CD14-positive monocyte (primary cell): ENCODE measurements around the gene CYP2W1. TPM values are rescaled to one million over a fixed set of nuclear protein-coding genes. Genes with fewer than 3 reads are reported as not detected.
"Not testable (repeated sequence)": the region's sequence is repeated elsewhere in the genome, so short reads cannot be mapped to it uniquely, and the experiment has no call there.

Experiments
- DNase-seq, 3 donors: peaks; one replicate each; pipeline ENCODE4 v3.0.0-alpha.2; 2011 to 2022
- H2AFZ ChIP-seq: 2 replicates; pipeline ENCODE4 v1.6.0; 2012; ENCODE audit warnings: mild to moderate bottlenecking, low read depth, low read length, inconsistent platforms; ENCODE audit not compliant: insufficient read depth, poor library complexity, severe bottlenecking
- H3K27ac ChIP-seq, 2 donors: 1 replicate in 1 of 2; 2 replicates in 1 of 2; pipeline ENCODE4 v1.5.1; 2012 to 2013; ENCODE audit warnings: low read length in 2 of 2, control low read depth in 1 of 2, inconsistent platforms in 1 of 2, low read depth in 1 of 2, mild to moderate bottlenecking in 1 of 2
- H3K27me3 ChIP-seq, 2 donors: one replicate each; pipeline versions ENCODE4 v1.6.0 to v1.6.1; 2011 to 2013; ENCODE audit warnings: low read length in 2 of 2; ENCODE audit not compliant: control insufficient read depth in 2 of 2, insufficient read depth in 2 of 2
- H3K36me3 ChIP-seq, 2 donors: replicated peaks in 1 of 2; 1 replicate in 1 of 2; 2 replicates in 1 of 2; pipeline versions ENCODE4 v1.5.1 to v1.6.1; 2012 to 2013; ENCODE audit warnings: low read length in 2 of 2, control low read depth in 1 of 2, inconsistent platforms in 1 of 2, mild to moderate bottlenecking in 1 of 2; ENCODE audit not compliant: insufficient read depth in 2 of 2, control insufficient read depth in 1 of 2
- H3K4me1 ChIP-seq, 2 donors: 1 replicate in 1 of 2; 2 replicates in 1 of 2; pipeline versions ENCODE4 v1.5.1 to v1.6.1; 2012 to 2013; ENCODE audit warnings: low read length in 2 of 2, control low read depth in 1 of 2, inconsistent platforms in 1 of 2, mild to moderate bottlenecking in 1 of 2, moderate library complexity in 1 of 2; ENCODE audit not compliant: insufficient read depth in 2 of 2, control insufficient read depth in 1 of 2
- H3K4me2 ChIP-seq: replicated peaks from 2 replicates; pipeline ENCODE3; 2012; ENCODE audit warnings: low read length, moderate library complexity, mild to moderate bottlenecking; ENCODE audit not compliant: poor library complexity, severe bottlenecking; ENCODE audit errors: extremely low read depth
- H3K4me3 ChIP-seq, 3 experiments: fragments of 200-600 bp in 1 of 3; sonication (generic) in 1 of 3; replicated peaks in 1 of 3; 1 replicate in 2 of 3; 2 replicates in 1 of 3; pipeline ENCODE4 v1.5.1; 2011 to 2013; ENCODE audit warnings: low read length in 3 of 3, mild to moderate bottlenecking in 3 of 3, control low read depth in 2 of 3, low read depth in 2 of 3, inconsistent platforms in 1 of 3, moderate library complexity in 1 of 3
- H3K79me2 ChIP-seq: 2 replicates; pipeline ENCODE4 v1.6.0; 2012; ENCODE audit warnings: mild to moderate bottlenecking, control low read depth, inconsistent platforms, low read length, moderate library complexity; ENCODE audit not compliant: insufficient read depth
- H3K9ac ChIP-seq: 2 replicates; pipeline ENCODE4 v1.6.0; 2017; ENCODE audit warnings: low read length, mild to moderate bottlenecking; ENCODE audit not compliant: insufficient read depth, poor library complexity, severe bottlenecking
- H3K9me3 ChIP-seq, 2 donors: replicated peaks in 1 of 2; 1 replicate in 1 of 2; 2 replicates in 1 of 2; pipeline versions ENCODE4 v1.5.1 to v1.6.1; 2012 to 2013; ENCODE audit warnings: low read length in 2 of 2, control low read depth in 1 of 2; ENCODE audit not compliant: control insufficient read depth in 1 of 2, insufficient read depth in 1 of 2
- H4K20me1 ChIP-seq: 2 replicates; pipeline ENCODE4 v1.6.0; 2012; ENCODE audit warnings: mild to moderate bottlenecking, low read length, control low read depth, moderate library complexity; ENCODE audit not compliant: insufficient read depth
- H3K27ac Mint-ChIP-seq, 7 donors: one replicate each; pipeline ENCODE4 v1.8.0; 2020; ENCODE audit warnings: mild to moderate bottlenecking in 7 of 7, mixed read lengths in 7 of 7, moderate library complexity in 6 of 7, inconsistent platforms in 2 of 7
- H3K27me3 Mint-ChIP-seq, 3 donors: one replicate each; pipeline ENCODE4 v1.8.0; 2021 to 2022; ENCODE audit warnings: low read depth in 3 of 3, mild to moderate bottlenecking in 3 of 3, mixed read lengths in 3 of 3, moderate library complexity in 3 of 3, inconsistent platforms in 1 of 3
- H3K36me3 Mint-ChIP-seq, 2 donors: one replicate each; pipeline ENCODE4 v1.8.0; 2020; ENCODE audit warnings: mixed read lengths in 2 of 2, inconsistent platforms in 1 of 2, mild to moderate bottlenecking in 1 of 2
- H3K4me1 Mint-ChIP-seq: one replicate; pipeline ENCODE4 v1.8.0; 2020; ENCODE audit warnings: mild to moderate bottlenecking, mixed read lengths
- H3K4me3 Mint-ChIP-seq, 2 donors: one replicate each; pipeline ENCODE4 v1.8.0; 2020; ENCODE audit warnings: mild to moderate bottlenecking in 2 of 2, mixed read lengths in 2 of 2, moderate library complexity in 1 of 2
- H3K9me3 Mint-ChIP-seq, 7 donors: one replicate each; pipeline ENCODE4 v1.8.0; 2020 to 2022; ENCODE audit warnings: mixed read lengths in 7 of 7, mild to moderate bottlenecking in 6 of 7, moderate library complexity in 6 of 7, inconsistent platforms in 2 of 7
- WGBS: methylation state at CpG from one replicate; pipeline ENCODE4 v1.1.5; 2013; ENCODE audit warnings: missing lambda C conversion rate; ENCODE audit not compliant: insufficient coverage; 5-methylcytosine and 5-hydroxymethylcytosine counted together
- intact Hi-C, 2 donors: fragments of 100-400 bp; cut with micrococcal nuclease; formaldehyde crosslinking; loops; one replicate each; pipeline versions ENCODE4 v1.15.0 to v1.15.1; 2023
- polyA plus RNA-seq, 3 donors: library from polyadenylated mRNA; depleted of rRNA in 1 of 3; unstranded in 2 of 3; stranded (reverse) in 1 of 3; fragments of 300-500 nt in 2 of 3; fragments of >200 nt in 1 of 3; fragmentation: Illumina TruSeq in 2 of 3; gene quantifications; 1 replicate in 2 of 3; 2 replicates in 1 of 3; pipeline ENCODE4 v1.2.3, GENCODE V29; 2012 to 2021
- TF ChIP-seq, protein P1 (sequence below): fragments of 200-600 bp; IDR thresholded peaks from one replicate; pipeline ENCODE4 v1.8.0; 2022; ENCODE audit warnings: antibody characterized with exemption, mild to moderate bottlenecking

The CYP2W1 gene
- polyA plus RNA-seq, 3 donors = not detected

DNA sequence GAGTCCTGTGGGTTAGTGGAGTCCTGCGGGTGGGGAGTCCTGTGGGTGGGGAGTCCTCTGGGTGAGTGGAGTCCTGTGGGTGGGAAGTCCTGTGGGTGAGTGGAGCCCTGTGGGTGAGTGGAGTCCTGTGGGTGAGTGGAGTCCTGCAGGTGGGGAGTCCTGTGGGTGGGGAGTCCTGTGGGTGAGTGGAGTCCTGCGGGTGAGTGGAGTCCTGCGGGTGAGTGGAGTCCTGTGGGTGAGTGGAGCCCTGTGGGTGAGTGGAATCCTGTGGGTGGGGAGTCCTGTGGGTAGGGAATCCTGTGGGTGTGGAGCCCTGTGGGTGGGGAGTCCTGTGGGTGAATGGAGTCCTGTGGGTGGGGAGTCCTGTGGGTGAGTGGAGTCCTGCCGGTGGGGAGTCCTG is 19.0 kb downstream of the CYP2W1 start:
- H3K79me2 ChIP-seq, H3K4me2 ChIP-seq, H3K4me3 Mint-ChIP-seq, H3K27ac ChIP-seq, intact Hi-C loops, H3K4me1 Mint-ChIP-seq, H4K20me1 ChIP-seq, H2AFZ ChIP-seq, H3K27ac Mint-ChIP-seq, H3K9me3 ChIP-seq, H3K4me3 ChIP-seq, H3K9ac ChIP-seq, DNase-seq, H3K27me3 ChIP-seq, H3K4me1 ChIP-seq, H3K27me3 Mint-ChIP-seq, H3K9me3 Mint-ChIP-seq: not testable (repeated sequence)
- peaks cover 3 to 12% of the 10 kb centered on the region in 2 donors for H3K36me3 ChIP-seq
- 100% methylated on average over 1 of the region's 4 CpGs for WGBS
- H3K36me3 Mint-ChIP-seq = peaks cover 8 to 32% of the 10 kb centered on the region in 2 donors

DNA sequence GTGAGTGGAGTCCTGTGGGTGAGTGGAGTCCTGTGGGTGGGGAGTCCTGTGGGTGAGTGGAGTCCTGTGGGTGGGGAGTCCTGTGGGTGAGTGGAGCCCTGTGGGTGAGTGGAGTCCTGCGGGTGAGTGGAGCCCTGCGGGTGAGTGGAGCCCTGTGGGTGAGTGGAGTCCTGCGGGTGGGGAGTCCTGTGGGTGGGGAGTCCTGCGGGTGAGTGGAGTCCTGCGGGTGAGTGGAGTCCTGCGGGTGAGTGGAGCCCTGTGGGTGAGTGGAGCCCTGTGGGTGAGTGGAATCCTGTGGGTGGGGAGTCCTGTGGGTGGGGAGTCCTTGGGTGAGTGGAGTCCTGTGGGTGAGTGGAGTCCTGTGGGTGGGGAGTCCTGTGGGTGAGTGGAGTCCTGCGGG is 19.5 kb downstream of the CYP2W1 start:
- H3K4me3 ChIP-seq, H2AFZ ChIP-seq, H3K9me3 Mint-ChIP-seq, intact Hi-C loops, H3K27ac ChIP-seq, H3K4me2 ChIP-seq, H3K27me3 Mint-ChIP-seq, H3K4me1 ChIP-seq, DNase-seq, H3K79me2 ChIP-seq, H3K9ac ChIP-seq, H3K4me1 Mint-ChIP-seq, H3K4me3 Mint-ChIP-seq, H4K20me1 ChIP-seq, H3K9me3 ChIP-seq, H3K27ac Mint-ChIP-seq, H3K27me3 ChIP-seq: not testable (repeated sequence)
- H3K36me3 ChIP-seq = peaks cover 3 to 16% of the 10 kb centered on the region in 2 donors
- peaks cover 8 to 30% of the 10 kb centered on the region in 2 donors for H3K36me3 Mint-ChIP-seq
- WGBS = no CpG with 5 or more reads among the region's 7 CpGs

DNA sequence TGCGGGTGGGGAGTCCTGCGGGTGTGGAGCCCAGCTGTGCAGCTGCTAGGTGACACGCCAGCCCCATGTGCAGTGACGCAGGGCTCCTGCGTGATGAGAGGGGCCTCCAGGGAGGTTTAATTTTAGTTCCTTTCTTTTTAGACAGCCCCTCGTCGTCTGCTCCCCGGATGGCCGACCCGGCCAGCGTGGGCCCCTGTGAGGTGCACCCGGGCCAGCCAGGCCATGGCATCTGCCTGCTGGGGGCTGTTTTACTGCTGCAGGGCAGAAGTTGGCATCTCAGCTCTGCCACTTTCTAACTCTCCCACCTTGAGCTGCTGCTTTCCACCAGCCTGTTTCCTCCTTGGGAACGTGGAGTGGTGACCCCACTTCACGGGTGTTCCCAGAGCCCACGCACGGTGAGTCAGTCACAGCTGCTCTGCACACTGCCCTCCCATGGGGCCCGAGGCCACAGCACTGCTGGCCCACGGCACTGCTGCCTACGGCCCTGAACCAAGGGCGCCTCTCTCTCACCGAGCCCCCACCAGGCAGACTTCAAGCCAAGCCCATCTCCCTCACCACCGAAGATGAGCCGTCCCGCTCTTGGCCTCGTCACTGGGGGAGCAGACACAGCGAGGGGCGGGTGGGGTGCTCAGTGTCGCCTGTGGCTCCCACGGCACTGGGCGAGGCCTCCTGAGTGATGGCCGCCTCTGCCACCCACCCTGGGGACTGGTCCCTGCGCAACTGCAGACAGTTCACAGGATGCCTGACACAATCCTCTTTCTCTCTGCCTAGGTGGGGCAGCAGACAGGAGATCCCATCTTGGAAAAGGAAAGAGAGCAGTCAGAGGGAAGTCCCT is 21.3 kb downstream of the CYP2W1 start:
- Histone ChIP-seq H3K36me3 (peaks cover 4 to 24% of the 10 kb centered on the region in 2 donors), H3K4me3 (no peak overlapping the region), H3K4me2 (no peak overlapping the region), H2AFZ (no peak overlapping the region), H3K4me1 (no peaks in the 10 kb centered on the region), H3K27me3 (no peaks in the 10 kb centered on the region), H4K20me1 (no peaks in the 10 kb centered on the region), H3K27ac (no peak overlapping the region), H3K9me3 (no peaks in the 10 kb centered on the region), H3K79me2 (no peaks in the 10 kb centered on the region), H3K9ac (no peak overlapping the region)
- 93% methylated on average over 25 of the region's 32 CpGs for WGBS
- Mint-ChIP-seq H3K27me3 (peaks cover 0 to 2% (median 0%) of the 10 kb centered on the region in 3 donors), H3K36me3 (peaks cover 10 to 27% of the 10 kb centered on the region in 2 donors), H3K27ac (no peak overlapping the region), H3K4me1 (no peaks in the 10 kb centered on the region), H3K9me3 (peaks cover 0 to 3% (median 0%) of the 10 kb centered on the region in 7 donors), H3K4me3 (no peak overlapping the region)
- no peak for DNase-seq
- intact Hi-C loops = no loop called here
- TF ChIP-seq, protein P1, sequence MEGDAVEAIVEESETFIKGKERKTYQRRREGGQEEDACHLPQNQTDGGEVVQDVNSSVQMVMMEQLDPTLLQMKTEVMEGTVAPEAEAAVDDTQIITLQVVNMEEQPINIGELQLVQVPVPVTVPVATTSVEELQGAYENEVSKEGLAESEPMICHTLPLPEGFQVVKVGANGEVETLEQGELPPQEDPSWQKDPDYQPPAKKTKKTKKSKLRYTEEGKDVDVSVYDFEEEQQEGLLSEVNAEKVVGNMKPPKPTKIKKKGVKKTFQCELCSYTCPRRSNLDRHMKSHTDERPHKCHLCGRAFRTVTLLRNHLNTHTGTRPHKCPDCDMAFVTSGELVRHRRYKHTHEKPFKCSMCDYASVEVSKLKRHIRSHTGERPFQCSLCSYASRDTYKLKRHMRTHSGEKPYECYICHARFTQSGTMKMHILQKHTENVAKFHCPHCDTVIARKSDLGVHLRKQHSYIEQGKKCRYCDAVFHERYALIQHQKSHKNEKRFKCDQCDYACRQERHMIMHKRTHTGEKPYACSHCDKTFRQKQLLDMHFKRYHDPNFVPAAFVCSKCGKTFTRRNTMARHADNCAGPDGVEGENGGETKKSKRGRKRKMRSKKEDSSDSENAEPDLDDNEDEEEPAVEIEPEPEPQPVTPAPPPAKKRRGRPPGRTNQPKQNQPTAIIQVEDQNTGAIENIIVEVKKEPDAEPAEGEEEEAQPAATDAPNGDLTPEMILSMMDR = no peak
